A172 (cell line): ENCODE results near the gene ENTR1. TPM values are rescaled to one million over a fixed set of nuclear protein-coding genes. Genes with fewer than 3 reads are reported as not detected.
"Not testable (repeated sequence)": the region's sequence is repeated elsewhere in the genome, so short reads cannot be mapped to it uniquely, and the experiment has no call there.

ENCODE experiments used
- DNase-seq: peaks from one replicate; pipeline ENCODE4 v3.0.0-alpha.2; 2015; ENCODE audit warnings: low spot score
- total RNA-seq: library from RNA; depleted of rRNA; stranded (reverse); fragments of >200 nt; shearing (Covaris generic); gene quantifications from 2 replicates; pipeline ENCODE4 v1.2.3, GENCODE V29; 2014

Gene ENTR1
- total RNA-seq, 1 experiment from 2014 or later, result 148 TPM

DNA sequence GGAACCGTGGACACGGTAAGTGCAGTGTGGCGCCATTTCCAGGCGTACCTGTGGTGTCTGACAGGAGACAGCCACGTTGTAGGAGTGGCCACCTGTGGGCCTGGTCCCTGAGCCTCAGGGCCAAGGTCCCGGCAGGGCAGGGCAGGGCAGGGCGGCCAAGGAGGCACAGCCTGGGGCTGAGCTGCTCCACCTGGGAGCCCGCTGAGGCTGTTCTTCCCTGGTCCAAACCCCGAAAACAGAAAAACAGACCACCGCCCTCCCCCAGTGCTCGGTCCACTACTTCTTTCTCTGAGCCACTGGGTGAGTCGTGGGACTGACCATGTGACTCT lies 8.6 kb upstream of the ENTR1 start:
- DNase-seq, result no peak

GRCh38 chr9:136418182-136419091 lies 8.0 kb upstream of the ENTR1 start:
- DNase-seq, result no peak

GRCh38 chr9:136416914-136417313 lies 6.5 kb upstream of the ENTR1 start:
- DNase-seq, result no peak

GRCh38 chr9:136416427-136416826 lies 6.0 kb upstream of the ENTR1 start:
- DNase-seq, result no peak

GRCh38 chr9:136412962-136413361 lies 2.5 kb upstream of the ENTR1 start:
- no peak for DNase-seq

DNA sequence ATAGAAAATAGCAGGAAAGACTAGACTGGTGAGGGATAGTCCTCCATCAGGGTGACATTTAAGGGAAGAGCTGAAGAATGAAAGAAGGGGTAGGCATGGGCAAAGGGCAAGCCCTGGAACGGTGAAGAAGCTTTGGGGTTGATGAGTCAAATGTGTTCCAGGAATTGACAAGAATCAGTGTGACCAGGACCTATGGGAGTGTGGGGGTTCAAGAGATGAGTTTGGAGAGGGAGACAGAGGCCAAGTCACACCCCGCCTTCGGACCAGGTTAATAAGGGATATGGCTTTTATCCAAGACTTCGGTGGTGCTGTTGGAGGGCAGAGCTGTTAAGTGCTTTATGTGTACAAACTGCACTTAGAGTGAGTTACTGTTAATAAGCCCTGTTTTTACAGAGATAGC lies 964 bp upstream of the ENTR1 start:
- DNase-seq, result no peak

DNA sequence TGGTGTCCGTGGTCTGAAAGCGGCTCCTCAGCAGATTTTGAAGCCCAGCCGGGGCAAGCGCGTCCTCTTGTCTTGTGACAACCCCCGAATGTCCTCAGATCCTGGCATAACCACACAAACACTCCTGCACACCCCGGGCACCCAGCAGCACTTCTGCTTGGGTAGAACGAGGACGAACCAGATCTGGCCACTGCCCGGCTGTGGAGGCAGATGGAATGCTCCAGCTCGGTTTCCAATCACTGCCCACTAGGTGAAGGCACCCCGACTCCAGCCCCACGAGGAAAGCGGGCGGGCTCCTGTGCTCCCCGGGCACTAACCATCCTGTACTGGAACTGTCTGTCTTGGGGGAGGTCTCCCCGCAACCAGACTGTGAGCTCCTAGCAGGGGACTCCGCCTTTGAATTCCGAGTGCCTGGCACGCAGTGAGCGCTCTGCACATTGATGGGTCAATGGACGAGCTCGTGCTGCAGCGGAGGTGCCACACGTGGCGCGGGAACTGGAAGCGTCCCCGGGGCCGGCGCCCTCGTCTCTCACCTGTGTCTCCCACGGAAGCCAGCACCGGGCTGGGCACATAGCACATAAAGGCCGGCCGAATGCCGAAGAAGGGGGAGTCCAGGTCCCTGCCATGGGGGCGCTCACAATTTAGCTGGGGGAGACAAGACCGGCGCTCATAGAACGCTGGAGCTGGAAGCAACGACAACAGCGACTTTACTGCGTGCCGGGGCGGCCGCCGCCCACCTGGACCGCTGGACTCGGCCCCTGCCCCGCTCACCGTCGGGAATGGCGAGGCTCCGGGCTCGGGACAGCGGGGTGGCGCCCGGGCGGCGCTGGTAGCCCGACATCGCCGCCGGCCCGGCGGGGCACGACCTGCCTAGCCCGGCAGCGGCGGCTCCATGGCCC lies 608 bp downstream of the ENTR1 start:
- DNase-seq, result peak; percentile 57

DNA sequence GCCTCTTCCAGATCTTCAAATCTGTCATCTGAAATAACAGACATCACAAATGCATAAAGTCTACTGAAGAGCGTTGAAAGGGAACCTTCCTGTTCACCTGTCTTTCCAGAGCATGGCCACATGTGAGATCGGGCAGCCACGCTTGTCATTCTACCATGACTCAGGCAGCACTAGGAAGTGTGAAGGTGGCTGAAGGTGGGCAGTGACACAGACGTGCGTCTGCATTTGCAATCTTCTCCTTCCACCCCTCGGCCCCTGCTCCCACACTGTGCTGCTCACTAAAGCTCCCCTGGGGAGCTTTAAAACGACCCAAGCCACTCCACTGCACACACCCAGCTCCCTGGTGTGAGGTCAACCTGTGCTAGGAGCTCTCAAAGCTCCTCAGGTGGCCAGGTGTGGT lies 2.5 kb downstream of the ENTR1 start:
- DNase-seq, result no peak

DNA sequence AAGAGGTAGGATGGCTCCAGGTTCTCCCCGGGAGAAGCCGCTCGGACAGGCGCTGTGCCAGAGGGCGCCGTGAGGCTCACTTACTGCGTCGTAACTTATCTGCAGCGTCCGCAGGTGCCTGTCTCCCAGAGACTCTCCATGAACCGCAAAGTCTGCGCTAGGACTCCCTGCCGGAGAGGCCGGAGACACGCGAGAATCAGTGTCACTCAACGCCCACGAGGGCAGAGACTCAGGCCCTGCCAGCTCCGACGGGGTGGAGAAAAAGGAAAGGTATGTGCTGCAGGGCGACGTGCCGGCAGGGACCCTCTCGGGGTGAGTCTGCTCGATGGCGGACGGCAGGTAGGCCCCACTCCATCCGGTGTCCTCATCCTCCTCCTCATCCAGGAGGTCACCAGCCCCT lies 3.4 kb downstream of the ENTR1 start:
- DNase-seq, result not testable (repeated sequence)

DNA sequence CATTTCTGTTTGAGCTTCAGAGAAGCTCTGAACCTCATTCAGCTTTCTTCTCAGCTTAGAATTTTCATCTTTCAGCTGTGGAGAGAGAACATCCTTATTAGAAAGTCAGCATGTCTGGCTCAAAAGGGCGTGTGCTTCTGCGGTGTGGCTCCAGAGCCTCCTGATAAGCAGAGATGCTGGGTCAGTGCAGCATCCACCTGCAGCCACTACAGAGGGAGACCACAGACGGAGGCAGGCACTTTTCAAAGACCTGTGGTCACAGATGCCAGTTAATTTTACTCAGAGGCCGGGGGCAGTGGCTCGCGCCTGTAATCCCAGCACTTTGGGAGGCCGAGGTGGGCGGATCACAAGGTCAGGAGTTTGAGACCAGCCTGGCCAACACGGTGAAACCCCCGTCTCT lies 4.5 kb downstream of the ENTR1 start:
- not testable (repeated sequence) for DNase-seq

DNA sequence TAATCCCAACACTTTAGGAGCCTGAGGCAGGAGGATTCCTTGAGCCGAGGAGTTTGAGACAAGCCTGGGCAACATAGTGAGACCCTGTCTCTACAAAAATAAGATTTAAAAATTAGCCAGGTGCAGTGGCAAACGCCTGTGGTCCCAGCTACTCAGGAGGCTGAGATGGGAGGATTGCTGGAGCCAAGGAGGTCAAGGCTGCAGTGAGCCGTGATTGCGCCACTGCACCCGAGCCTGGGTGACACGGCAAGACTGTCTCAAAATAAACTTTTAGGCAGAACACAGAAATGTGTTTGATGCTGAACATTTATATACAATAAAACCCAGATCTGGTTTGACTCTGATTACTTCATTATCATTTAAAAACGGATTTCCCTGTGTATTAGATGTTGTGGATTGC lies 4.9 kb downstream of the ENTR1 start:
- DNase-seq, result no peak

- no peak for DNase-seq
Observed at GRCh38 chr9:136404801-136405136, 5.6 kb downstream of the ENTR1 start.

DNA sequence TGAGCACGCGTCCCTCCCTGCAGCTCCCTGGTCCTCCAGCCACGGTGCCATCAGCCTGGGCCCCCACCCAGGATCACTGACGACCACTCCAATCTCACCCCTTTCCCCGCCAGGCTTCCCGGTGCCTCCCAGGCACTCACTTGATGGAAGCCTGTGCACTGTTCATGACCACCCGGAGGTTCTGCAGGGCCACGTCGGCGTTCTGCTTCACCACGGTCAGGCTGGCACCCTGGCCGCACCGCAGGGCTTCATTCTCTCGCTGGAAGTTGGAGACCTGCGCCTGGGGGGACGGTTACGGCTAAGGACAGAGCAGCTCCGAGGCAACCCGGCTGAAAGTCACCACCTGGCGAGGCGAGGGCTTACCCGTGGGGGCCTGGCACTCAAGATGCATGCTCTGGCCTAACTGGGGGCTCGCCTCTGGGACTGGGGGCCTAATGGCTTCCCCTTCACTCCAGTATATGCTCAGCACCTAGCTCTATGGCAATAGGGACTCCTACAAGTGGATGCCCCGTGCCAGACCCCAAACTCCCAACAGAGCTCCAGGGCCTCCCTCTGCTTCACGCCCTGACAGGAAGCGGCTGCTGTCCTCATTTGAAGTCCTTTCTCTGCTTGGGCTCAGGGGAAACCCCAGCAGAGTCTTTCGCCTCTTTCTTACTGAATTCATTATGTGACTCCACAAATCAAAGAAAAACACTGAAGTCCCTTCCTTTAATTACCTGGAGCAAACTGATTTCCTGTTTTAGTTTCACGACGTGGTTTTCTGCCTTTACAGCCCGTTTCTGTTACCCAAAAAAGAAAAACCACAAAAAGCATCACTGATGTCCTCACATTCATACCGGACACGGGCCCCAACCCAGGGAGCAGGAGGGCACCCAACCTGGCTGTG lies 6.3 kb downstream of the ENTR1 start:
- DNase-seq, result no peak

GRCh38 chr9:136403538-136403914 lies 6.9 kb downstream of the ENTR1 start:
- no peak for DNase-seq

DNA sequence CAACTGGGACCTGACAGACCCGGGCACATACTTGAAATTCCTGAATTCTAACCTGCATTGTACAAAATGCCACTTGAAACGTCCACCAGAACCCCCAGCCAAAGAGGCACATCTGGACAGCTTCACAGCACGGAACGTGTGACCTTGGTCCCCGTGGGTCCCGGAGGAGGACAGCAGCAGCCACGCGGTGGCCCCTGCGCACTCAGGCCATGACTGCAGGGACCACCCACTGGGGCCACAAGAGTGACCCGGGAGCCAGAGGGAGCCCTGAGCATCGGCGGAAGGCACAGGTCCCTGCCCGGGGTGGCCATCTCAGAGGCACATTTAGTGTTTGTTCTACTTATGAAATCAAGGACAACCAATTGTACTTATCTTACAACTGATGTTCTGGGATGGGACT lies 8.3 kb downstream of the ENTR1 start:
- DNase-seq, result no peak

DNA sequence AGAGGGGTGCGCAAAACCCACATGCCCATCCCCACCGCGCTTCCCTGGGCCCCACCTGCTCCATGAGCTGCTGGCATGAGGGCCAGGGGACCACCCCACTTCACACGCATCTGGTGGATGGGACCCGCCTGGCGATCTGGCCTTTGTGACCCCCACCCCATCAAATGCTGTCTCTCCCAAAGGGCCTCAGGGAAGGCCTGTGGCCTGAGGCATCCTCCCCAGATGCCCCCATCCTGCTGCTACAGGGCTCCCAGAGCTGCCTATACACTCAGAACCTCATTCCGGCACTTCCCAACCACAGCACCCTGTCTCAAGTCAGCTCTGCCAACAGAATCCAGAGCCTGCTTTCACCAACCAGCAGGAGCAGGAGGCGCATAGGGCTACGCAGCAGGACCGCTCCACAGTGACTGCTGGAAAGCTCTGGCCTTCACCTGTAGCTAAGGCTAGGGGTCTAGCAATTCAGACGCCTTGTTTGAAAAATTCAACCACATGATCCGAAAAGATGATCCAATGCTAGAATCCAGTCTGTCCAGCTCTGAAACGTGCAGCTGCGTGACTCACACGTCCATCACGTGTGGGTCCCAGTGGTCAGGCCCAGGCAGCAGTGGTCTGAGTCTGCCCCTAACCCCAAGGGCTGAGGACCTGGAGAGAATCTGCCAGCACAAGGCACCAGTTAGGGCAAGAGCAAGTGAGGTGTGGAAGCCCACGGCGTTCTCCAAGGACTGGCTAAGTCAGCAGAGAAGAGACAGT lies 9.1 kb downstream of the ENTR1 start:
- no peak for DNase-seq

GRCh38 chr9:136400038-136400834 lies 10.2 kb downstream of the ENTR1 start, which contains the start of gene SNAPC4:
SNAPC4 (minus strand) TSS chr9:136400170; CDS start chr9:136398428, 1,742 bp downstream.
- peak; percentile 83 for DNase-seq

DNA sequence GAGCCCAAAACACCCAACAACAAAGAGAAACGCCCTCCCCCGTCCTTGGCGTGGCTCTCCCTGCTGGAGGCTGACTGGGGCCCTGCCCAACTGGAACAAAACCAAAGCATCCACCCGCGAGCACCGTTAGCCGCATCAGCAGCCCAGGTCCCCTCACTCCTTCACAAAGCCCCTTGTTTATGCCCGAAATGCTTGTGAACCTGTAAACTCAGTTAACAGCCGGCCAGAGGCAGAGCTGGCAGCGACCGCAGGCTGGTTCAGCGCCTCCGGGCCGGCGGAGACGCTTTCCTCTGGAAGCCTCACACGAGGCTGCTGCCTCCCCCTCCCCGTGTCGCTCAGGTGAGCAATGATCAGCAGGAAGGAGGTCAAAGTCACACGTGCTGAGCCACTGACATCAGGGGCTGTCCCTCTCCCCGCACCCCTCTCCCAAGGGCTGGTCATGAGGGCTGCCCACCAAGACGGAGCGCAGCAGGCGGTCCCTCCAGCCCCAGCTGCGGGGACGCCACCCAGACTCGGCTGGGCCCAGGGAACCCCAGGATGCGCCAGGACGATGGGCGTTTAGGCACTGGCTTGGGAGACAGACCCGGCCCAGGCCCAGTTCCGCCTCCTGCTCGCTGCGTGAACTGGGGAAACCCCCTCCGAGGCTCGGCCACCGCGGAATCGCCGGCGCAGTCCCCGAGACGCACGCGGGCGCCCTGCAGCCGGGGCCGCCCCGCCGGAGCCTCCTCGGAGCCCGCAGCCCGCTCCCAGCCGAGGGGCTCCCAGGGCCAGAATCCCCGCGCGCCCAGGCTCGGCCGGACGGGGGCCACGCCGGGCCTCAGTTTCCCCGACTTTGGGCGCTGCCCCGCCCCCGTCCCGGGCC lies 11.0 kb downstream of the ENTR1 start:
- peak; percentile 31 for DNase-seq

DNA sequence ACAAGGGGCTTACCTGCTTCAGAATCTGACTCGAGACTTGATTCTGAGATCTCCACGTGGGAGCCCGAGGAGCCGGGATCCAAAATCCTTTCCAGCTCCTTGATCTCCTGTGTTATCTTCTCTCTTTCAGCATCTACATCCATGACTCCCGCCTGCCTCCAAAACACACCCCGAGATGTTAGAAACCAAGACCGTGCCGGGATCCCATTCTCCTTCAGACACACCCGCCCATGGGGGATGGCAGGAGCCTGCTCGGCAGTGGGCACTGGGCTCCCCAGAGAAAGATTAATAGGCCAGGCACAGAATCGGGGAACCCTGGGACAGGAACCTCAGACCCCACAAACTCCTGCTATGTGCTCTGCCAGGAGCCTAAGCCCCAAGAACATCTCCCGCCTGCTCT lies 12.1 kb downstream of the ENTR1 start:
- DNase-seq, result no peak
